Brain pericyte (primary cell): ENCODE results near the gene CFAP54.

ENCODE experiments used
- DNase-seq: peaks from one replicate; pipeline ENCODE4 v3.0.0-alpha.2; 2012; ENCODE audit warnings: low read depth, low spot score

The CFAP54 gene

GRCh38 chr12:96824074-96824837 lies 334.9 kb downstream of the CFAP54 start:
- DNase-seq, result no peak

GRCh38 chr12:96824838-96825236 lies 335.5 kb downstream of the CFAP54 start:
- no peak for DNase-seq

GRCh38 chr12:96828169-96828789 lies 338.9 kb downstream of the CFAP54 start:
- DNase-seq, result no peak

GRCh38 chr12:96829354-96829753 lies 340.0 kb downstream of the CFAP54 start:
- DNase-seq, result no peak

- no peak for DNase-seq
Observed at GRCh38 chr12:96831346-96831745, 342.0 kb downstream of the CFAP54 start.

GRCh38 chr12:96846293-96846692 lies 356.9 kb downstream of the CFAP54 start:
- DNase-seq, result no peak

GRCh38 chr12:96850676-96851075 lies 361.3 kb downstream of the CFAP54 start:
- no peak for DNase-seq

GRCh38 chr12:96858162-96858561 lies 368.8 kb downstream of the CFAP54 start:
- no peak for DNase-seq

GRCh38 chr12:96861656-96862055 lies 372.3 kb downstream of the CFAP54 start:
- DNase-seq, result no peak

- no peak for DNase-seq
Observed at GRCh38 chr12:96862326-96862725, 372.9 kb downstream of the CFAP54 start.

- DNase-seq, result no peak
Observed at GRCh38 chr12:96864335-96864734, 375.0 kb downstream of the CFAP54 start.

- no peak for DNase-seq
Observed at GRCh38 chr12:96866801-96867590, 377.6 kb downstream of the CFAP54 start.

GRCh38 chr12:96870946-96871345 lies 381.6 kb downstream of the CFAP54 start:
- DNase-seq, result no peak

GRCh38 chr12:96872961-96873360 lies 383.6 kb downstream of the CFAP54 start:
- DNase-seq, result no peak

GRCh38 chr12:96874211-96874610 lies 384.8 kb downstream of the CFAP54 start:
- DNase-seq, result no peak

GRCh38 chr12:96876966-96877365 lies 387.6 kb downstream of the CFAP54 start:
- DNase-seq, result no peak

GRCh38 chr12:96878704-96879103 lies 389.3 kb downstream of the CFAP54 start:
- no peak for DNase-seq

- no peak for DNase-seq
Observed at GRCh38 chr12:96879301-96879700, 389.9 kb downstream of the CFAP54 start.

GRCh38 chr12:96880220-96880619 lies 390.8 kb downstream of the CFAP54 start:
- DNase-seq, result no peak

GRCh38 chr12:96881608-96882007 lies 392.2 kb downstream of the CFAP54 start:
- no peak for DNase-seq

GRCh38 chr12:96882862-96883261 lies 393.5 kb downstream of the CFAP54 start:
- no peak for DNase-seq

- DNase-seq, result no peak
Observed at GRCh38 chr12:96883571-96883970, 394.2 kb downstream of the CFAP54 start.
